Measurements from ENCODE around the gene GBP1.
"Not testable (repeated sequence)": the region's sequence is repeated elsewhere in the genome, so short reads cannot be mapped to it uniquely, and the experiment has no call there.

GRCh38 chr1:89072466-89073065 is 7.6 kb upstream of the GBP1 start:
- not testable (repeated sequence) for TF ChIP-seq CTCF (IDR thresholded peaks at IDR 0.05; ENCODE audit: low read length); EZH2 (IDR thresholded peaks at IDR 0.05; ENCODE audit: borderline replicate concordance, low read length)
